ENCODE data around the gene PROKR2. TPM values are rescaled to one million over a fixed set of nuclear protein-coding genes. Genes with fewer than 3 reads are reported as not detected.

PROKR2 gene
- total RNA-seq, 2 donors from 2014 or later, result not detected

DNA sequence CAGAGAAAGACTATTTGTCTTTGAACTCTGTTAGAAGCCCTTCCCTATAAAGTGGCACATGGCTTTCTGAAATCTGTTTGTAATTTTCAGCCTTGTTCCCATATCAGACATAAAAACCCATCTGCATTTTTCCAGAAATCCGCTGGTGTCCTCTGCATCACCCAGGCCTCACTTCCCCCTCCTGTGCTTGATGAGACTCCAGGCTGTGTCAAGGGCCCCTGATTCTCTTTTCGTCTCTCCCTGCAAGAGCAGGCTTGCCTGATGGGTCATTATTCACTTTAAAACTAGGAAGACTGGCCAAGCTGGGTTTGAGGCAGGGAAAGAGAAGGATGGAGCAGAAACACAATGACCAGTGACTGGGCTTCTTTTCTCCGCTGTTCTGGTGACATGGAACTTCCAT is 10.6 kb upstream of the PROKR2 start:
- Mint-ChIP-seq H3K27ac (no peak overlapping the region), H3K4me1 (ENCODE audit: low read depth in 2 of 2) (no peaks in the 10 kb centered on the region), H3K27me3 (peaks cover 26 to 51% of the 10 kb centered on the region in 2 donors)

DNA sequence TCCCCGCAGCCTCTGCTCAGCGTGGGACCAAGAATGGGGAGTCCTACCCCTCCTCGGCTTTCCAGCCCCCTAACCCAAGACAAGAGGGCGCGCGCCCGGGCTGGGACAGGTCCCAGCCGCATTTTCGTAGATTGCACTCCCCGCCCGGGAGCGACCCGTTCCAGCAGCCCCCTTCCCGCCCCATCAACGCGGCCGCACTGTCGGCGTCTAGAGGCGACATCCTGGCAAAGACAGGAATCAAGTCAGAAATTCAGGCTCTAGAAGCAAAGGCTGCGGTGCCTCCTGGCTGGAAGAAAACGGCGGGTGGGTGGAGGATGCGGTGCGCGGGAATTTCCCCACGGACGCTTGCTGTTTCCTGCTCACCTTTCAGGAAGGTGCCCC is 957 bp downstream of the PROKR2 start:
- H3K9me3 Mint-ChIP-seq, result peaks cover 2% of the 10 kb centered on the region
- ATAC-seq, result no peak

More for the DNA sequence above, 10.6 kb upstream of the PROKR2 start:
- ATAC-seq (no peak), DNase-seq (ENCODE audit: low spot score) (no peak)
- Mint-ChIP-seq H3K36me3 (no peaks in the 10 kb centered on the region), H3K9me3 (no peaks in the 10 kb centered on the region), H3K4me3 (no peak overlapping the region)

DNA sequence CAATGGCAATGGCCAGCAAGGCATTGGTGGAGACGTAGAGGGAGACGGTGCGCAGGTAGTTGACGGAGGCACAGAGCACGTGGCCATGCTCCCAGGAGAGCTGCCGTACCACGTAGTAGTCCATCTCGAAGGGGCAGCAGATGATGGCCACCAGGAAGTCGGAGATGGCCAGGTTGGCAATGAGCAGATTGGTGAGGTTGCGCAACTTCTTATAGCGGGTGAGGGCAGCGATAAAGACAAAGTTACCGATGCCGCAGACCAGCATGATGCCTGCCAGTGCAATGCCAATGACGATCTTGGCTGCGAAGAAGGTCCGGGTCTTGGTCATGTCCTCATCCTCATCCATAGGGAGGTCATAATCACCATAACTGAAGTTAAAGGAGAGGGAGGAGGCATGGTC is 2.8 kb downstream of the PROKR2 start:
- Mint-ChIP-seq H3K27ac (no peak overlapping the region), H3K27me3 (peaks cover 34 to 43% of the 10 kb centered on the region in 2 donors), H3K4me3 (no peak overlapping the region), H3K9me3 (peaks cover 9% of the 10 kb centered on the region), H3K36me3 (peaks cover 12% of the 10 kb centered on the region), H3K4me1 (ENCODE audit: low read depth in 2 of 2) (no peaks in the 10 kb centered on the region)
- ATAC-seq (no peak), DNase-seq (ENCODE audit: low spot score) (no peak)

More for the DNA sequence above, 957 bp downstream of the PROKR2 start:
- H3K4me1 Mint-ChIP-seq (ENCODE audit: low read depth in 2 of 2), result no peaks in the 10 kb centered on the region
- no peak overlapping the region for H3K27ac Mint-ChIP-seq
- no peak for DNase-seq (ENCODE audit: low spot score)
- H3K4me3 Mint-ChIP-seq, result no peak overlapping the region
- H3K36me3 Mint-ChIP-seq, result no peaks in the 10 kb centered on the region
- H3K27me3 Mint-ChIP-seq, result peaks cover 30 to 41% of the 10 kb centered on the region in 2 donors

DNA sequence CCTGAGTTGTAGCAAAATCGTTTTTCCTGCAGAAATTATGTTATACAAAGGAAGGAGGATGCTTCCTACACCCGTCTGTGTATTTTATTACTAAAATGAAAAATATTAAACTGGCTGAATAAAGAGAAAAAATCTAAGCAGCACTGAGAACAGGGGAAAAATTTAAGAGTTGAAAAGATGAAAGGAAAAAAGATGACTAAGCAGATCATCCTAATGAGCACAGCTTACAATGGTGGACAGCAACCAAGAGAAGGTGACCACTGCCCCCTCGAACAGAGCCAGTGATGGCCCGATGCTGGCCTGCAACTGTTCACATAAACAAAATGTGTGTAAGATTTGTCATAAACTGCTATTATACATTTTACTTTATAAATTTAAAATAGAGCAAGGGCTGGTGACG is 4.2 kb downstream of the PROKR2 start:
- H3K36me3 Mint-ChIP-seq, result peaks cover 20% of the 10 kb centered on the region
- no peak overlapping the region for H3K27ac Mint-ChIP-seq
- DNase-seq (ENCODE audit: low spot score) (no peak), ATAC-seq (no peak)
- H3K4me3 Mint-ChIP-seq, result no peak overlapping the region
- no peaks in the 10 kb centered on the region for H3K4me1 Mint-ChIP-seq (ENCODE audit: low read depth in 2 of 2)
- peaks cover 28 to 34% of the 10 kb centered on the region in 2 donors for H3K27me3 Mint-ChIP-seq
- peaks cover 15% of the 10 kb centered on the region for H3K9me3 Mint-ChIP-seq

DNA sequence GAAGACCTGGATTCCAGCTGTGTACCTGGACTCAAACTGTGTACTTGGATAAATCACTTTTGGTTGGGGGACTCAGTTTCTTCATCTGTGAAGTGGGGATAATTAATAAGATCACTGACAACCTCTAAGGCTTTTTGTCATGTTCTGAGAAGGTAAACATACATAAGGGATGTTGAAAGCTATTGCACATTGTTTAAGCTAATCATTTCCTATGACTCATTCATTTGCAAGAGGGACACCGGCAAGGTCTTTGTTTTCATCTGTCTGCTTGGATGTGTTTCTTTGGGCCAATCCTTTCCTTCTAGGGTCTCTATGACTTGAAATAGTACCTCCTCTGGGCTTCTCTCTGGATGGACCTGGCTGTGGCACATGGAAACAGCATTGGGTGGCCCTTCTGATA is 6.8 kb downstream of the PROKR2 start:
- ATAC-seq (no peak), DNase-seq (ENCODE audit: low spot score) (no peak)
- Mint-ChIP-seq H3K9me3 (peaks cover 24% of the 10 kb centered on the region), H3K4me3 (no peak overlapping the region), H3K27me3 (peaks cover 30 to 35% of the 10 kb centered on the region in 2 donors), H3K36me3 (peaks cover 37% of the 10 kb centered on the region), H3K27ac (no peak overlapping the region), H3K4me1 (ENCODE audit: low read depth in 2 of 2) (no peaks in the 10 kb centered on the region)

DNA sequence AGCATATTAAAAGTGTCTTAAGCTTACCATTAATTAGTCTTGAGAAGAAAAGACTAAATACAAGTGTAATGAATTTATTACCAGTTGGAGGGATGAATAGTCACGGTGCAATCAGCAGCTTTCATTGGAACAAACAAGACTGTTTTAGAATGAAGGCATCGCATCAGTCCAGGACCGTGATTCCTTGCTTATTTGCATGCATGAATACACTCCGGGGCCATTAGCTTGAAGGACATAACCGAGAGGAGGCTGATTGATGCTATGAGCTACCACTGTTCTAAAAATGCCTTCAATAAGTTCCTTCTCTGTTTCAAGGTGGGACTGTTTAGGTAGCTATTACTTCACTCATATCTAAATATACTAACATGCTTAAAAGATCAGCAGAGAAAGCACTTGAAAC is 17.9 kb downstream of the PROKR2 start:
- H3K4me1 Mint-ChIP-seq (ENCODE audit: low read depth in 2 of 2), result no peaks in the 10 kb centered on the region
- H3K9me3 Mint-ChIP-seq, result no peaks in the 10 kb centered on the region
- H3K27ac Mint-ChIP-seq, result no peak overlapping the region
- H3K27me3 Mint-ChIP-seq, result peaks cover 21 to 37% of the 10 kb centered on the region in 2 donors
- DNase-seq (ENCODE audit: low spot score) (no peak), ATAC-seq (no peak)
- H3K4me3 Mint-ChIP-seq, result no peak overlapping the region
- H3K36me3 Mint-ChIP-seq, result no peaks in the 10 kb centered on the region

DNA sequence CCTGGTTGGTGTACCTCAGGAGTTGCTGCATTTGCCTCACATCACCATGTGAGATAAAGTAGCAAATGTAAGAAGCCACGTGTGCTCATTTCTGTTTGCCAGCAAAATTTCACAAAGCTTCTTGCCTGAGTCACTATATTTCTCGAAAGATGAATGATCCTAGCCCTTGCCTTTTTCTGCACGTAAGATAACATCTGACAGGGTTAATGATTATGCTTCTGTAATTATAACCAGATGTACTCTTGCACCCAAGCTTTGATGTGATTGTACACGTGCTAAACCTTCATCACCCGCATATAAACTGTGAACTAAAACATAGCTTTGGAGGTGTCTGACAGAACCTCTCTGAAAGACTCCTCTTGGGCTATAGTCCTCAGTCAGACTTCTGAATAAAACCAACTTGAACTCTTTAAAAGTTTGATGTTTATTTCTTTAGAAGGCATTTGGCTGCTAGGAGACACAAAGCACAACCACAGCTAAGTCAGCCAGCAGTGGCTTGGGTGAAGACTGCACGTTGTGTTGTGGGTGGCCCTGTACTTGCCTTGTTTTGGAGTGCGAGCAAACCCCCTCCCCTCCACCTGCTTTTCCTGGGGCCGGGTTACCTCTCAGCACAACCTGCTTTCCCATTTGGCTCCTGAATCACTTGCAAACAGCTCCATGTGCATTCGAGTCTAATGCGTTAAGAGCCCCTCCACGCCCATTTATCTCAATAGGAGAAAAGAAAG is 19.3 kb downstream of the PROKR2 start:
- H3K27ac Mint-ChIP-seq, result no peak overlapping the region
- ATAC-seq, result no peak

DNA sequence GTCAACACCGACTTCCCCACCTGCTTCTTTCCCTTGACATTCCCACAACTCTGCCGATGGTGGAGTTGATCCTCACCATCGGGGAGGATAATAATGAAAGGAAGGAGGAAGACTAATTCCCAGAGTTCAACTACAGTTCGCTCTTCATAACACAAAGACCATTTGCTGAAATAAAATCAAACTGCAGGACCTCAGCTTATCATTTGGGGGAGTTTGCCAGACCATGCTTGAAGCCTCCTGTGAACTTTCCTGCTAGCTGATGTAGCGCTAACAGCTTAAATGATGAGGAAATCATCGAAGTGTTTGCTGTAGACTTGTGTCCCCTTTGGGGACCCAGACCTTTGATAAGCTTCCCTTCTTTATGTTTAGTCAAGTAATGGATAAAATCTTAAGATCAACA is 26.2 kb downstream of the PROKR2 start:
- H3K27me3 Mint-ChIP-seq, result peaks cover 19 to 35% of the 10 kb centered on the region in 2 donors
- no peaks in the 10 kb centered on the region for H3K9me3 Mint-ChIP-seq
- no peak for DNase-seq (ENCODE audit: low spot score)
- ATAC-seq, result no peak
- no peak overlapping the region for H3K27ac Mint-ChIP-seq
- no peak overlapping the region for H3K4me3 Mint-ChIP-seq
- no peaks in the 10 kb centered on the region for H3K4me1 Mint-ChIP-seq (ENCODE audit: low read depth in 2 of 2)
- H3K36me3 Mint-ChIP-seq, result no peaks in the 10 kb centered on the region

More for the DNA sequence above, 19.3 kb downstream of the PROKR2 start:
- Mint-ChIP-seq H3K27me3 (peaks cover 20 to 48% of the 10 kb centered on the region in 2 donors), H3K9me3 (no peaks in the 10 kb centered on the region), H3K36me3 (no peaks in the 10 kb centered on the region), H3K4me1 (ENCODE audit: low read depth in 2 of 2) (no peaks in the 10 kb centered on the region), H3K4me3 (no peak overlapping the region)
- DNase-seq (ENCODE audit: low spot score), result no peak

DNA sequence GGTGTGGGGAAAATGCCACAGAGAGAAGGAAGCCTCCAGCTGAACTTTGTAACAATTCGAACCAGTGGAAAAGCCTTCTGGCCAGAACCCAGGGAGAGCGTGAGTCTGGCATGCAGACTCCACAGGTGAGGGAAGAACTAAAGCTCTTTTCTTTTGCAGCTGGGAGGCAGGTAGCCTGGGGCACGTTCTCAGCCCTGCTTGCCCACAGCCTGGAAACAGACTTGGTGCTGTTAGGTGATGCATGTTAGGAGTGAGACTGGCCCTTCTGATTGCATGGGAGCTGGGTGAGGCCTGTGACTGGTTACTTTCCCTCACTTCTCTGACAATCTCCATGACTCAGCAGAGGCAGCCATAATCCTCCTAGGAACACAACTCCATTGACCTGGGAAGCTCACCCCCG is 34.2 kb downstream of the PROKR2 start:
- Mint-ChIP-seq H3K27ac (no peak overlapping the region), H3K36me3 (no peaks in the 10 kb centered on the region), H3K4me1 (ENCODE audit: low read depth in 2 of 2) (no peaks in the 10 kb centered on the region), H3K9me3 (no peaks in the 10 kb centered on the region), H3K27me3 (peaks cover 31 to 43% of the 10 kb centered on the region in 2 donors), H3K4me3 (no peak overlapping the region)
- DNase-seq (ENCODE audit: low spot score) (no peak), ATAC-seq (no peak)

DNA sequence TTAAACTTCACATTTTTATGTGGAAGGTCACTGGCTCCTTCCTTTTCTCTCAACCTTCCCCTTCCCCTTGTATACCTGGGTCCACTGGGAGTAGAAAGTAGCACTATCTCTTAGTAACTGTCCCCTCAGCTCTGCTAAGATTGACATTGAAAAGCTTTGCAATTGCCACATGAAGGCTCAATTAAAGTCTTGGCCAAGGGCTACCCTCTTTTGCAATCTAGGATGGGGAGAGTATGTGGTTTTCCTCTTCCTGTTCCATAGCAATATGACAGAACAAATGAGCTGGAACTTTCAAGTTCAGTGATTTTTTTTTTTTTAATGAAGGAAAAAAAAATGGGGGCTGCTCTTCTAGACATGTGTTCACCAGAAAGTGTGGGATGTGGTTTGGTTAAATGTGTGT is 37.1 kb downstream of the PROKR2 start:
- Mint-ChIP-seq H3K4me1 (ENCODE audit: low read depth in 2 of 2) (no peaks in the 10 kb centered on the region), H3K9me3 (peaks cover 2% of the 10 kb centered on the region), H3K4me3 (no peak overlapping the region), H3K27ac (peak overlapping the region in 1 of 2 donors; percentile 18), H3K27me3 (peaks cover 28 to 30% of the 10 kb centered on the region in 2 donors), H3K36me3 (no peaks in the 10 kb centered on the region)
- no peak for ATAC-seq
- DNase-seq (ENCODE audit: low spot score), result no peak

DNA sequence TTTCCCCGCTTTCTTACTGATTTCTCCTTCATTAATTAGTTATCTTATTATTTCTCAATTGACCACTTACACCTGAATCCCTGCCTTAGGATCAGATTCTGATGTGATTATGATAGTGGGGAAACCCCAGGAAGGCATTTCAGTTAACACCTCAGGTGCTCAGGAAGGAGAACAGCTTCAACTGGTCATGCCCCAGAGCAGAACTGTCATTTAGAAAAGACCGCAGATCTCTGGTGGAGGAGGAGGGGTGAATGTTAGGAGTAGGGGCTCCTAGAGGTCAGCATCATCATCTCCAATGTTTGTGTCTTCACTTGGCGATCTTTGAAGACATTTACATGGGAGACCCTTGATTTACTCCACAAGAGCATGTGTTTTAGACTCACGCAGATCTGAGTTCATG is 44.5 kb downstream of the PROKR2 start:
- Mint-ChIP-seq H3K9me3 (peaks cover 2% of the 10 kb centered on the region), H3K4me1 (ENCODE audit: low read depth in 2 of 2) (peaks cover 13 to 14% of the 10 kb centered on the region in 2 donors), H3K4me3 (no peak overlapping the region), H3K36me3 (no peaks in the 10 kb centered on the region), H3K27ac (no peak overlapping the region), H3K27me3 (peaks cover 5 to 13% of the 10 kb centered on the region in 2 donors)
- no peak for ATAC-seq
- no peak for DNase-seq (ENCODE audit: low spot score)

DNA sequence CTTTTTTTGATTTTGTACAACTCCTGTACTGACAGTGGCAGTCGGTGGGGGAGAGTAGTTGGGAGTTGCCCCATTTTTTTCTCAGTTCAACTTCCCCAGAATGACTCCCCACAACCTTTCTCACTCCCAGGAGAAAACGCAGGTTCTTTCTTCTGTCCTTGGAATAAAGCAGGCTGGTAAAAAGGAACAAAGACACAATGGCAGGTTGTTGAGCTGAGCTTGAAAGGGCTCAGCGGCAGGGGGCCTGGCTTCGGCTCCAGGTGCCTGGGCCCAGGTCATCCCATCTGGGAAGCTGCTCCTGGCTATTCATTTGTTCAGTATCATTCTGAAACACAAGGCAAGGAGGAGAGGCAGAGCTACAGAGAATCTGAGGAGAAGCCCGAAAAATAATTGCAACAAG is 46.2 kb downstream of the PROKR2 start:
- H3K27me3 Mint-ChIP-seq, result peaks cover 5 to 13% of the 10 kb centered on the region in 2 donors
- H3K4me1 Mint-ChIP-seq (ENCODE audit: low read depth in 2 of 2), result peaks cover 19% of the 10 kb centered on the region in 2 donors
- DNase-seq (ENCODE audit: low spot score), result no peak
- peaks cover 2% of the 10 kb centered on the region for H3K9me3 Mint-ChIP-seq
- H3K4me3 Mint-ChIP-seq, result no peak overlapping the region
- no peak for ATAC-seq
- no peak overlapping the region for H3K27ac Mint-ChIP-seq
- no peaks in the 10 kb centered on the region for H3K36me3 Mint-ChIP-seq

DNA sequence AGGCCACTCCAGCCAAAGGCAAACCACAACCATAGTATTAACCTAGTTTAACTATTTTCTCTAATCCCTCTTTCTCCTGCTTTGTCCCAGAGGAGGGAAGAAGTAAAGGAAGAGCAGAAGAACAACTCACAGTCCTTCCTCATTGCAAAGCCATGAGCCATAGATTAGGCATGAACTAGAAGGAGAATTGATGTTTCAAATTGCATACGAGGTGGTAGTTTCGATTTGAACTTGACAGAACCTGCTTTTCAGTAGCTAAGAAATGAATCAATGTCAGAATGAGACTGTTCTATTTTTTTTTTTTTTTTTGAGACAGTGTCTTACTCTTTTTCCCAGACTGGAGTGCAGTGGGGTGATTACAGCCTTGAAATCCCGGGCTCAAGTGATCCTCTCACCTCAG is 48.3 kb downstream of the PROKR2 start:
- no peak for DNase-seq (ENCODE audit: low spot score)
- ATAC-seq, result peak in 1 of 2 donors; percentile 54
- H3K4me1 Mint-ChIP-seq (ENCODE audit: low read depth in 2 of 2), result peaks cover 23 to 24% of the 10 kb centered on the region in 2 donors
- H3K36me3 Mint-ChIP-seq, result no peaks in the 10 kb centered on the region
- peaks cover 5 to 7% of the 10 kb centered on the region in 2 donors for H3K27me3 Mint-ChIP-seq
- H3K27ac Mint-ChIP-seq, result peak overlapping the region in 1 of 2 donors; percentile 0
- peak overlapping the region; percentile 15 for H3K4me3 Mint-ChIP-seq
- no peaks in the 10 kb centered on the region for H3K9me3 Mint-ChIP-seq

DNA sequence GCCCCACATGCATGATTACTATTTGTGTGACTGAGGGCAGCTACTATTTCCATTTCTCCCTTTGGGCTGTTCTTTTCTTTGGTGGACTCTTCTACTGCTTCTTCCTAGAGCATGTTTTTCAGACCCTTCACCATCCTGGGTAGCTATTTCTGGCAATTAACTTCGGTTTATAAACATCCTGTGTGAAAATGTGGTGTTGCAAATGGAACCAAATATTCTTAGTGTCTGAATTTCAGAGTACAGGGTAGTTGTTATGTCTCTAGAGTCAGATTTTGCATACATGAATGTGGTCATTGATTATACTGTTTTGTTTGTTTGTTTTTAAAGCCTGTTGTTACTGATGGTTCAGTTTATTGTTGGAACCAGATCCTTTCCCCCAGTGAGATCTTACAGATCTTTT is 49.7 kb downstream of the PROKR2 start:
- Mint-ChIP-seq H3K27ac (peak overlapping the region; percentile 0 to 8), H3K4me3 (peak overlapping the region; percentile 15), H3K27me3 (peaks cover 0 to 2% of the 10 kb centered on the region in 2 donors), H3K36me3 (no peaks in the 10 kb centered on the region), H3K9me3 (no peaks in the 10 kb centered on the region), H3K4me1 (ENCODE audit: low read depth in 2 of 2) (peaks cover 23% of the 10 kb centered on the region in 2 donors)
- no peak for DNase-seq (ENCODE audit: low spot score)
- peak in 1 of 2 donors; percentile 61 for ATAC-seq

All from natural killer cell treated with Interleukin-12 subunit alpha and Interleukin-12 subunit beta and Interleukin-15 and Interleukin-18, amount 100 ng/mL, for 72 hours (primary cell).